ENCODE data around the gene NBAS. TPM values are rescaled to one million over a fixed set of nuclear protein-coding genes. Genes with fewer than 3 reads are reported as not detected.

The NBAS gene
- total and polyA plus RNA-seq, 12 donors: 26.4 to 79.1 (median 56.3) TPM

DNA sequence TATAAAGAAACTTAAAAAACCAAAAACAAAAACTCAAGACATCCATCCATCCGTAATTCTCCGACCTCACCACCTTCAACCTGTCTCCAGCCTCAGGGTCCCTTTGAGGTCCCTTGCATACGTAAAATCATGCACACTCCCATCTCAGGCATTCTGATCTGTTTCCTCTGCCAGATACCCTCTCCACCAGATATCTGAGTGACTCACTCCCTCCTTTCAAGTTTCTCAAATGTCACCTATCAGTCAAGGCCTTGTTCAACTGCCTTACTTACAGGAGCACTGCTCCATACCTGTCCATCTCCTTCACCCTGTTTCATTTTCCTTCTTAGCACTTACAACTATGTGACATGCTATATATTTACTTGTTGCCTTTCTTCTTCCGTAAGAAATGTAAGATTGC is 369.3 kb downstream of the NBAS start:
- Histone ChIP-seq H3K4me3 (no peak overlapping the region), H3K36me3 (peaks cover 0 to 29% (median 8%) of the 10 kb centered on the region in 9 donors), H3K9me3 (no peaks in the 10 kb centered on the region), H3K27ac (no peak overlapping the region), H3K4me1 (no peaks in the 10 kb centered on the region), H3K27me3 (no peaks in the 10 kb centered on the region)
- DNase-seq (no peak), ATAC-seq (no peak)
- 96 to 99% methylated on average over 4 of the region's 4 CpGs for WGBS, 2 donors
- intact Hi-C loops (cut with DNase I): no loop called here
- TF ChIP-seq, protein P1, sequence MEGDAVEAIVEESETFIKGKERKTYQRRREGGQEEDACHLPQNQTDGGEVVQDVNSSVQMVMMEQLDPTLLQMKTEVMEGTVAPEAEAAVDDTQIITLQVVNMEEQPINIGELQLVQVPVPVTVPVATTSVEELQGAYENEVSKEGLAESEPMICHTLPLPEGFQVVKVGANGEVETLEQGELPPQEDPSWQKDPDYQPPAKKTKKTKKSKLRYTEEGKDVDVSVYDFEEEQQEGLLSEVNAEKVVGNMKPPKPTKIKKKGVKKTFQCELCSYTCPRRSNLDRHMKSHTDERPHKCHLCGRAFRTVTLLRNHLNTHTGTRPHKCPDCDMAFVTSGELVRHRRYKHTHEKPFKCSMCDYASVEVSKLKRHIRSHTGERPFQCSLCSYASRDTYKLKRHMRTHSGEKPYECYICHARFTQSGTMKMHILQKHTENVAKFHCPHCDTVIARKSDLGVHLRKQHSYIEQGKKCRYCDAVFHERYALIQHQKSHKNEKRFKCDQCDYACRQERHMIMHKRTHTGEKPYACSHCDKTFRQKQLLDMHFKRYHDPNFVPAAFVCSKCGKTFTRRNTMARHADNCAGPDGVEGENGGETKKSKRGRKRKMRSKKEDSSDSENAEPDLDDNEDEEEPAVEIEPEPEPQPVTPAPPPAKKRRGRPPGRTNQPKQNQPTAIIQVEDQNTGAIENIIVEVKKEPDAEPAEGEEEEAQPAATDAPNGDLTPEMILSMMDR (IDR thresholded peaks at IDR 0.05): no peak

DNA sequence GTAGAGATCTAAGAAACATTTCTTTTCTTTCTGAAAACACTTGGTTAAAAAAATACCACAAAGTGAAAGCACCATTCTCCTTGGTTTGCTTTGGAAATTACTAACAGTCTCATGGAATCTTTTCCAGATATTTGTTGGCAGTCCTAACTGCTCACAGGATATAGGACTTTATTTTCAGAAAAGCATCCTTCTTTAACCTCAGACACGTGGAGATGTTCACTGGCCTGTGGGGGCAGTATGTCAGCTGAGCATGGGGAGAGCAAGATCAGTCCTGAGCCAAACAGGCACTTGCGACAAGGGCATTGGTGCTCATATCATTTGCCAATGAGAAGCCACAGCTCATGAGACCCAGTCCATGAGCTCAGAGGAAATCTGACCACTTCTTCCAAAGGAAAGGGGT is 371.9 kb downstream of the NBAS start:
- no peak overlapping the region for H3K4me3 ChIP-seq
- H3K27ac ChIP-seq: no peak overlapping the region
- ATAC-seq (no peak), DNase-seq (no peak)
- WGBS, 2 donors: 62 to 68% methylated on average over 2 of the region's 2 CpGs
- peaks cover 0 to 52% (median 8%) of the 10 kb centered on the region in 9 donors for H3K36me3 ChIP-seq
- no peaks in the 10 kb centered on the region for H3K4me1 ChIP-seq
- H3K27me3 ChIP-seq: no peaks in the 10 kb centered on the region
- intact Hi-C loops (cut with DNase I): loop anchor here in 1 of 10 donors (2.0 kb wide), 1 partner anchor 30 kb away; no protein-coding TSS in a partner anchor
- H3K9me3 ChIP-seq: no peaks in the 10 kb centered on the region
- TF ChIP-seq, protein P1 (IDR thresholded peaks at IDR 0.05): no peak

DNA sequence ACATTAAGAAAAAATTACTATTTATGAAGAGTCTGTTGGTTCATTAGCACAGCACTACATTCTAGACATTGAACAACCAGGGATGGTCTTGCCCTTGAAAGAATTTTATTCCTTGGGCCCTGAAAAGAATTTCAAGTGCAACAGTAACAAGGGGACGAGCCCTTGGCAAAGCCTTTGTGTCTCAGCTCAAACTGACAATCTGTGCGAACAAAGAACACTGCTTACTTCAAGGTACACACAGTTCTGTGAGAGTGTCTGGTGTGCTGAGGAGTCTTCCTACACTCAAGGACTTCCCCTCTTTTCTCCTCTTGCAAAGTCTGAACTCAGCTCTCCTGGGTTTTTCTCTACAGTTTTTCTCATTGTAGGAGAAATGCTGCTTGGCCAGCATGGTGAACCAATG is 373.4 kb downstream of the NBAS start:
- no peaks in the 10 kb centered on the region for H3K4me1 ChIP-seq
- ATAC-seq: no peak
- H3K36me3 ChIP-seq: peaks cover 0 to 61% (median 8%) of the 10 kb centered on the region in 9 donors
- 88 to 90% methylated on average over 2 of the region's 2 CpGs for WGBS, 2 donors
- TF ChIP-seq, protein P1 (IDR thresholded peaks at IDR 0.05): no peak
- H3K9me3 ChIP-seq: no peaks in the 10 kb centered on the region
- H3K4me3 ChIP-seq: no peak overlapping the region
- DNase-seq: no peak
- intact Hi-C loops (cut with DNase I): loop anchor here in 1 of 10 donors (2.0 kb wide), 1 partner anchor 31 kb away; no protein-coding TSS in a partner anchor
- H3K27ac ChIP-seq: no peak overlapping the region
- no peaks in the 10 kb centered on the region for H3K27me3 ChIP-seq

DNA sequence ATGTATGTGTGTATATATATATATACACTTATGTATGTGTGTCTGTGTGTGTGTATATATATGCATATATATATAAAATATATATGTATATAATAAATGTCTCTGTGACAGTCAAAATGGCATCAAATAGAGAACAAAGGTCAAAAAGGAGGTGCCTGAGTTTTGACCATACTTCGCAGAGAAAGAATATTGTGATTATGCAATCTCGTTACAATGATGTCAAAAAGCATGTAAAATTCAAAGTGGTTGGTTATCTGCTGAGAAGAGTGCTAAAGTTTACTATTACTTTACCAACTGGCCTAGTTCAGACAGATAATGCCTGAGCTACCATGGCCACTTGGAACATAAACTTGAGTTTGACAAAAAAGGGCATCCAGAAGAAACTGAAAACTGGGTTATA is 375.0 kb downstream of the NBAS start:
- no peaks in the 10 kb centered on the region for H3K9me3 ChIP-seq
- intact Hi-C loops (cut with DNase I): no loop called here
- H3K27ac ChIP-seq: no peak overlapping the region
- TF ChIP-seq, protein P1 (IDR thresholded peaks at IDR 0.05): no peak
- ATAC-seq (no peak), DNase-seq (no peak)
- H3K36me3 ChIP-seq: peaks cover 0 to 74% (median 8%) of the 10 kb centered on the region in 9 donors
- no peak overlapping the region for H3K4me3 ChIP-seq
- 97% methylated on average over 2 of the region's 2 CpGs for WGBS, 2 donors
- H3K4me1 ChIP-seq: no peaks in the 10 kb centered on the region
- no peaks in the 10 kb centered on the region for H3K27me3 ChIP-seq

Measured in heart right ventricle (tissue), 16 donors.